HEK293 (cell line): ENCODE results near the gene GPR158.

Experiments used
- CTCF ChIA-PET: fragments of 350-600 bp; formaldehyde crosslinking; extraction: SDS; loops from one replicate; lab custom pipeline; 2021; ENCODE audit warnings: antibody characterized with exemption; lab: Yijun Ruan, JAX
- POLR2A ChIA-PET: fragments of 300-600 bp; formaldehyde crosslinking; extraction: SDS; loops from one replicate; lab custom pipeline; 2020; ENCODE audit warnings: antibody characterized with exemption, inconsistent platforms; lab: Yijun Ruan, JAX
- H3K27ac ChIP-seq: fragments of 200-500 bp; sonication (Bioruptor generic); 2 replicates; pipeline ENCODE4 v1.5.1; 2014; ENCODE audit warnings: low read depth, low read length, control low read depth, inconsistent platforms; ENCODE audit errors: extremely low read depth
- H3K36me3 ChIP-seq, 2 experiments: fragments of 200-500 bp in 1 of 2; sonication (Bioruptor generic) in 1 of 2; 1 replicate in 1 of 2; 2 replicates in 1 of 2; pipeline ENCODE4 v1.5.1; 2014 to 2017; ENCODE audit warnings: inconsistent platforms in 2 of 2, low read length in 2 of 2; ENCODE audit not compliant: control insufficient read depth in 2 of 2, insufficient read depth in 1 of 2
- H3K4me1 ChIP-seq: fragments of 200-500 bp; sonication (Bioruptor generic); 2 replicates; pipeline ENCODE4 v1.5.1; 2014; ENCODE audit warnings: mild to moderate bottlenecking, low read length, inconsistent platforms; ENCODE audit not compliant: control insufficient read depth, insufficient read depth
- H3K4me3 ChIP-seq: 2 replicates; pipeline ENCODE4 v1.5.1; 2011; ENCODE audit warnings: low read depth, mild to moderate bottlenecking, control low read depth, low read length, moderate library complexity
- H3K9me3 ChIP-seq: fragments of 200-500 bp; sonication (Bioruptor generic); 2 replicates; pipeline ENCODE4 v1.5.1; 2014; ENCODE audit warnings: low read depth, low read length, inconsistent platforms; ENCODE audit not compliant: control insufficient read depth, insufficient read depth
- HIC1 ChIP-seq: fragments of 450-650 bp; formaldehyde crosslinking; IDR thresholded peaks from 2 replicates; pipeline ENCODE4 v1.5.1; 2016; ENCODE audit warnings: missing biosample characterization, missing genetic modification characterization
- KLF16 ChIP-seq: fragments of 450-650 bp; formaldehyde crosslinking; IDR thresholded peaks from 2 replicates; pipeline ENCODE4 v1.5.1; 2017; ENCODE audit warnings: missing biosample characterization, missing genetic modification characterization
- REPIN1 ChIP-seq: fragments of 450-650 bp; formaldehyde crosslinking; IDR thresholded peaks from 2 replicates; pipeline ENCODE4 v1.5.1; 2017; ENCODE audit warnings: missing biosample characterization, missing genetic modification characterization, low read depth
- YY2 ChIP-seq: fragments of 450-650 bp; formaldehyde crosslinking; IDR thresholded peaks from 2 replicates; pipeline ENCODE4 v1.5.1; 2016; ENCODE audit warnings: missing biosample characterization, missing genetic modification characterization
- ZBTB1 ChIP-seq: fragments of 450-650 bp; formaldehyde crosslinking; IDR thresholded peaks from 2 replicates; pipeline ENCODE4 v1.5.1; 2016; ENCODE audit warnings: missing biosample characterization, missing genetic modification characterization
- ZBTB11 ChIP-seq: fragments of 450-650 bp; formaldehyde crosslinking; conservative IDR thresholded peaks from 2 replicates; pipeline ENCODE4 v1.5.1; 2016; ENCODE audit warnings: low read depth, missing biosample characterization, missing genetic modification characterization
- ZBTB6 ChIP-seq: fragments of 450-650 bp; formaldehyde crosslinking; IDR thresholded peaks from 2 replicates; pipeline ENCODE4 v1.5.1; 2017; ENCODE audit warnings: missing biosample characterization, missing genetic modification characterization
- ZBTB7A ChIP-seq: fragments of 450-650 bp; formaldehyde crosslinking; IDR thresholded peaks from 2 replicates; pipeline ENCODE4 v1.5.1; 2016; ENCODE audit warnings: low read depth, missing biosample characterization, missing genetic modification characterization
- ZNF169 ChIP-seq: fragments of 450-650 bp; formaldehyde crosslinking; IDR thresholded peaks from 2 replicates; pipeline ENCODE4 v1.5.1; 2016; ENCODE audit warnings: missing biosample characterization, missing genetic modification characterization
- ZNF311 ChIP-seq: fragments of 450-650 bp; formaldehyde crosslinking; IDR thresholded peaks from 2 replicates; pipeline ENCODE4 v1.5.1; 2017; ENCODE audit warnings: missing biosample characterization, missing genetic modification characterization, borderline replicate concordance
- ZNF350 ChIP-seq: fragments of 450-650 bp; formaldehyde crosslinking; IDR thresholded peaks from 2 replicates; pipeline ENCODE4 v1.5.0; 2017; ENCODE audit warnings: missing biosample characterization, mild to moderate bottlenecking, missing genetic modification characterization
- ZNF354C ChIP-seq: fragments of 450-650 bp; formaldehyde crosslinking; IDR thresholded peaks from 2 replicates; pipeline ENCODE4 v1.5.1; 2016; ENCODE audit warnings: missing biosample characterization, missing genetic modification characterization, low read depth, borderline replicate concordance
- ZNF518A ChIP-seq: fragments of 450-650 bp; formaldehyde crosslinking; conservative IDR thresholded peaks from 2 replicates; pipeline ENCODE4 v1.5.1; 2016; ENCODE audit warnings: low read depth, missing biosample characterization, missing genetic modification characterization
- ZNF548 ChIP-seq: fragments of 450-650 bp; formaldehyde crosslinking; IDR thresholded peaks from 2 replicates; pipeline ENCODE4 v1.5.1; 2016; ENCODE audit warnings: missing biosample characterization, missing genetic modification characterization
- ZNF560 ChIP-seq: fragments of 450-650 bp; formaldehyde crosslinking; IDR thresholded peaks from 2 replicates; pipeline ENCODE4 v1.5.1; 2017; ENCODE audit warnings: missing biosample characterization, missing genetic modification characterization, borderline replicate concordance
- ZNF596 ChIP-seq: fragments of 450-650 bp; IDR thresholded peaks from 2 replicates; pipeline ENCODE4 v1.5.0; 2018; ENCODE audit warnings: missing biosample characterization, mild to moderate bottlenecking, missing genetic modification characterization, moderate library complexity
- ZSCAN5A ChIP-seq: fragments of 450-650 bp; formaldehyde crosslinking; IDR thresholded peaks from 2 replicates; pipeline ENCODE4 v1.5.1; 2016; ENCODE audit warnings: missing biosample characterization, missing genetic modification characterization

The GPR158 gene

GRCh38 chr10:25506821-25507335 is 332.1 kb downstream of the GPR158 start (continued):
- no peak for TF ChIP-seq ZNF548 (tag by site-specific recombination)
- TF ChIP-seq, all 188 proteins: peak for 0

- H3K4me1 ChIP-seq, result no peaks in the 10 kb centered on the region
- H3K9me3 ChIP-seq, result no peaks in the 10 kb centered on the region
- no peak overlapping the region for H3K27ac ChIP-seq
- no peak for TF ChIP-seq ZBTB11 (tag by site-specific recombination)
- TF ChIP-seq REPIN1, result no peak
- TF ChIP-seq ZBTB1 (tag by site-specific recombination), result no peak
- TF ChIP-seq ZBTB6 (tag by site-specific recombination), result no peak
- no peak for TF ChIP-seq ZNF169 (tag by site-specific recombination)
- TF ChIP-seq KLF16 (tag by site-specific recombination), result no peak
- no peak for TF ChIP-seq ZNF350 (tag by site-specific recombination)
- no peak for TF ChIP-seq HIC1 (tag by site-specific recombination)
- no peak for TF ChIP-seq YY2 (tag by site-specific recombination)
- TF ChIP-seq ZBTB7A (tag by site-specific recombination), result no peak
- no peak for TF ChIP-seq ZNF354C (tag by site-specific recombination)
- no peak for TF ChIP-seq ZNF596 (tag by site-specific recombination)
- no peak for TF ChIP-seq ZNF560 (tag by site-specific recombination)
- TF ChIP-seq ZNF311, result no peak
- TF ChIP-seq ZSCAN5A (tag by site-specific recombination), result no peak
- TF ChIP-seq ZNF518A (tag by site-specific recombination), result no peak
- ChIA-PET CTCF (no interaction called here), POLR2A (no interaction called here)
- no peak overlapping the region for H3K4me3 ChIP-seq
- no peaks in the 10 kb centered on the region for H3K36me3 ChIP-seq
Observed at GRCh38 chr10:25508112-25508815, 333.5 kb downstream of the GPR158 start.
